D341Med (cell line): Measurements from ENCODE around the gene NEB.

Source experiments
- DNase-seq: peaks from one replicate; pipeline ENCODE4 v3.0.0; 2012; ENCODE audit warnings: low spot score

Gene NEB

GRCh38 chr2:151556121-151556520, 178.2 kb downstream of the NEB start:
- DNase-seq, result no peak

- no peak for DNase-seq
These were observed 182.0 kb downstream of the NEB start for GRCh38 chr2:151552287-151552686.

DNA sequence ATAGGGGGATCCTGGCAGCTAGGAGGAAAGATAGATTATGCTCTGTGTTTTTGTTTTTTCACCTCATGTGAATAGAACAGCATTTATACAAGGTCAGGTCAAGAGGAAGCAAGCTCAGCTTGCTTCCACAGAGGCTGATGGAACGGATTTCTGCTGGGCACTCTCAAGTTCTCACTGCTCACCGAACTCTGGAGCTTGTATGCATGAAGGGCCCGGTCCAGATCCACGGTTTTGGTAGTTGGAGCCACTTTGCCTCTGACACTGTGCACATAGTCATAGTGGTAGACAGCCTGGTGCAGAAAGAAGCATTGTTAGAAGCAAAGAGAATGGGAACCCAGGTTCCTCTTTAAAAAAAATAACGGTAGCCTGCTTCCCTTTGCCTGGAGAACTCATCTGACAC, 182.7 kb downstream of the NEB start:
- no peak for DNase-seq

GRCh38 chr2:151549191-151549590, 185.1 kb downstream of the NEB start:
- DNase-seq, result no peak

- no peak for DNase-seq
These were observed 189.8 kb downstream of the NEB start for GRCh38 chr2:151544449-151544848.

- no peak for DNase-seq
These were observed 190.4 kb downstream of the NEB start for GRCh38 chr2:151543876-151544275.

- DNase-seq, result no peak
These were observed 200.3 kb downstream of the NEB start for GRCh38 chr2:151534001-151534400.

GRCh38 chr2:151533127-151533526, 201.1 kb downstream of the NEB start:
- DNase-seq, result no peak

GRCh38 chr2:151526572-151527090, 207.6 kb downstream of the NEB start:
- no peak for DNase-seq

GRCh38 chr2:151525821-151526373, 208.4 kb downstream of the NEB start:
- no peak for DNase-seq

DNA sequence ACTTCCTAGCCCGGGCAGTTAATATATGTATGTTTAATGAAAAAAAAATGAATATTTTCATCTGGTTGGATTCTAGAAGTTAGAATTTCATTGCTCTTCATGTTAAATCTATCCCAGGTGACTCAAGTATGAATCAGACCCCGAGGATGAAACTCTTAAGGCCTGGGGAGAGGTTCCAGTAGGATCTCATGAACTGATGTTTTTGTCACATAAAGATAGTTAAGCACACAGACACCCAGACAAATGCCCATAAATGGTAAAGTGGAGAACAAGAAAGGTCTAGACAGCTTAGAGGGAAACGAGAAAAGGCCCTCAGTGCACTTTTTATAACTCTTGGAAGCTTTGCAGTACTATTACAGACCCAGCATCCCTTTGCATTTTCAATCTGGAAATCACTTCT, 210.4 kb downstream of the NEB start:
- no peak for DNase-seq

DNA sequence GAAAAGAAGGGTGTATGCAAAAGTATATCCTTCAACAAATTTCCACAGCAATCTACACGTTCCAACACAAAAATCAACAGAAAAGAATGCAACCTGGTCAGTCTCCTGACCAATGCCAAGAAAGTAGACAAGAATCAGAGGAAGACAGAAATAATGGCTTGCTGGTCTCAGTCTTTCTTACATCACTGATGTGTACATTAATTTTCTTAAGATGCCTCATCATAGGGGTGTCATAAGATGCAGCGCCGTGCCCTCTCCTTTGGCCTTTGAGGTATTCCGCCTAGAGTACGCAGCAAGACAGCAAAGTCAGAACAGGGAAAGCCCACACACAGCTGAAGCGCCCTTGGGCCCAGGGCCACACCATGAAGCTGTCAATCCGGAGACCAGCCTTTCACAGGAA, 211.7 kb downstream of the NEB start:
- no peak for DNase-seq

GRCh38 chr2:151520976-151521375, 213.3 kb downstream of the NEB start:
- no peak for DNase-seq

- no peak for DNase-seq
These were observed 215.5 kb downstream of the NEB start for GRCh38 chr2:151518802-151519201.

GRCh38 chr2:151508519-151508918, 225.8 kb downstream of the NEB start:
- no peak for DNase-seq

GRCh38 chr2:151506170-151506569, 228.1 kb downstream of the NEB start:
- DNase-seq, result no peak

GRCh38 chr2:151498178-151498577, 236.1 kb downstream of the NEB start:
- no peak for DNase-seq

GRCh38 chr2:151491496-151491895, 242.8 kb downstream of the NEB start:
- no peak for DNase-seq

GRCh38 chr2:151490276-151490675, 244.0 kb downstream of the NEB start:
- no peak for DNase-seq

DNA sequence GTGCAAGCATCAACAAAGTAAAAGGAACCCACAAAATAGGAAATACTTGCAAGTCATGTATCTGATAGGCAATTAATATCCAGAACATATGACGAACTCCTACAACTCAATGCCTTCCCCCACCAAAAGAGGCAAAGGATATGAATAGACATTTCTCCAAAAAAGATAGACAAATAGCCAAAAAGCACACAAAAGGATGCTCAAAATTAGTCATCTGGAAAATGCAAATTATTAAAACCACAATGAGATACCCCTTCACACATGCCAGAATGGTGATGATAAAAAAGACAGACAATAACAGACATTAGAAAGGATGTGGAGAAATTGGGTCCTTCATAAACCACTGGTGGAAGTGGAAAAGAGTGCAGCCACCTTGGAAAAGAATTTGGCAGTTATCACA, 248.2 kb downstream of the NEB start:
- no peak for DNase-seq

GRCh38 chr2:151484100-151484499, 250.2 kb downstream of the NEB start:
- DNase-seq, result no peak

DNA sequence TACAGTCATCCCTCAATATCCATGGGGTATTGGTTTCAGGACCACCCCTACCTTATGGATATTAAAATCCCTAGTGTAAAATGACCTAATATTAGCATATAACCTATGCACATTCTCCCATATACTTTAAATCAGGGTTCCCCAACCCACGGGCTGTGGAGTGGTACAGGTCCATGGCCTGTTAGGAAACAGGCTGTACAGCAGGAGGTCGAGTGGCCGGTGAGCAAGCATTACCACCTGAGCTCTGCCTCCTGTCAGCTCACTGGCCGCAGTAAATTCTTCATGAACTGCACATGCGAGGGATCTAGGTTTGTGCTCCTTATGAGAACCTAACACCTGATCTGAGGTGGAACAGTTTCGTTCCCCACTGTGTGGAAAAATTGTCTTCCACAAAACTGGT, 250.7 kb downstream of the NEB start:
- DNase-seq, result no peak

DNA sequence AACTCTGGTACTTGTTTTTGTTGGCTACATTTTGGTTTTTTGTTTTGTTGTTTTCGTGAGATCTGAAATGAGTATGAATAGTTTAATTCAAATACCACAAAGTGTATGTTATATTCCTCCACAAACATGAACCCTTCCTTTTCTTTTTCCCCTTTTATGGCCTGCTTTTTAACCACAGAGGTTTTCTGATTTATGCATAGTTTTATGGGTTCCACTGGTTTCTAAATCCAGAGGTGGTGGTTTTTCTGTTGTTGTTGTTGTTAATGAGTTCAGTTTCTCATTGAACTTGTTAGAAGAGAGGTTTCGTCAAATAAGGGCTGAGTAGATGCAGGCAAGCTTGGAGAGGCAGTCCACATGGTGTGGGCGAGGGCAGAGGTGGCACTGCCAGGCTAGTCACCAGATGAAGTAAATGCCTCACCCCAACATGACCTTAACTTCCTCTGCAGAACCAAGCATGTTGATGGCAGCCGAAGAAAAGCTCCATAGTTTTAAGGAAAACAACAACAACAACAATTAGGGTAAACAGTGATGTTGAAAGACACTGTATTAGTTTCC, 252.0 kb downstream of the NEB start:
- DNase-seq, result no peak

- DNase-seq, result no peak
These were observed 252.5 kb downstream of the NEB start for GRCh38 chr2:151481744-151482143.
